Anterior cingulate cortex (tissue), 58 donors: ENCODE measurements around the gene MAST1.
A peak's percentile ranks its signal among the peaks of the same experiment; 100 is the strongest.
"Not testable (repeated sequence)": the region's sequence is repeated elsewhere in the genome, so short reads cannot be mapped to it uniquely, and the experiment has no call there.

Source experiments
- DNase-seq, 58 donors: peaks; one replicate each; lab custom pipeline; 2025; lab: John Stamatoyannopoulos, UW

The MAST1 gene

DNA sequence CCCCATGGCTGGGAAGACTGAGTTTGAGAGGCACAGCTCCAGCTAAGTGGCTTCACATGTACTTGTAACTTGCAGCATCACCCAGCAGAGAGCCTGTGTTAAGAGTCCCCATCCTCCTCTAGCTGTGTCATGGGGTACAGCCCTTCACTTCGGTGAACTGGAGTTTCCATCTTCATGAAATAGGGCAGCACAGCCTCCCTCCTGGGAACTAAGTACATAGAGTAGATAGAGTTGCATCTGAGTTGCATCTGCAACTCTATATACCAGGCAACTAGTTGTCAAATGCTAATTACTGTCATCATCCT lies 37.9 kb upstream of the MAST1 start:
- no peak for DNase-seq

DNA sequence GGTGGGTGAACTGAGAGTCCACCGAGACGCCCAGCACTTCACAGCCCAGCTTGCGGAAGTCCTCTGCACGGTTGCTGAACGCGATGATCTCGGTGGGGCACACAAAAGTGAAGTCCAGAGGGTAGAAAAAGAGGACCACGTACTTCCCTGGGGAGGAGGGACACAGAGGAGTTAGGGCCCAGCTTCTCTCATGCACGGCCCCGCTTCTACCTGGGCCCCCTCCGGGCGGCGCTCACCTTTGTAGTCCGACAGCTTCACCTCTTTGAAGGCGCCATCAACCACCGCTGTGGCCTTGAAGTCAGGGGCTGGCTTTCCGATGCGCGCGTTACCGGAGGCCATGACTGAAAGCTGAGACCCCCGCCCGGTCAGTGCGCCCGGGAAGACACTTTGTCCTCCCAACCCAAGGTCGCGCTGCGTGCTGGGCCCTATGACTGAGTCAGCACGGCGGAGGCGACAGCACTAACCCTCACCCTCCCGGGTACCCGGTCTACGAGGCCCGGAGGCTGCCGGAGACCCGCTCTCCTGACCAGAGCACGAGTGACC lies 37.3 kb upstream of the MAST1 start:
- peak in 9 of 58 donors; percentile 17 to 50 (median 39) for DNase-seq

DNA sequence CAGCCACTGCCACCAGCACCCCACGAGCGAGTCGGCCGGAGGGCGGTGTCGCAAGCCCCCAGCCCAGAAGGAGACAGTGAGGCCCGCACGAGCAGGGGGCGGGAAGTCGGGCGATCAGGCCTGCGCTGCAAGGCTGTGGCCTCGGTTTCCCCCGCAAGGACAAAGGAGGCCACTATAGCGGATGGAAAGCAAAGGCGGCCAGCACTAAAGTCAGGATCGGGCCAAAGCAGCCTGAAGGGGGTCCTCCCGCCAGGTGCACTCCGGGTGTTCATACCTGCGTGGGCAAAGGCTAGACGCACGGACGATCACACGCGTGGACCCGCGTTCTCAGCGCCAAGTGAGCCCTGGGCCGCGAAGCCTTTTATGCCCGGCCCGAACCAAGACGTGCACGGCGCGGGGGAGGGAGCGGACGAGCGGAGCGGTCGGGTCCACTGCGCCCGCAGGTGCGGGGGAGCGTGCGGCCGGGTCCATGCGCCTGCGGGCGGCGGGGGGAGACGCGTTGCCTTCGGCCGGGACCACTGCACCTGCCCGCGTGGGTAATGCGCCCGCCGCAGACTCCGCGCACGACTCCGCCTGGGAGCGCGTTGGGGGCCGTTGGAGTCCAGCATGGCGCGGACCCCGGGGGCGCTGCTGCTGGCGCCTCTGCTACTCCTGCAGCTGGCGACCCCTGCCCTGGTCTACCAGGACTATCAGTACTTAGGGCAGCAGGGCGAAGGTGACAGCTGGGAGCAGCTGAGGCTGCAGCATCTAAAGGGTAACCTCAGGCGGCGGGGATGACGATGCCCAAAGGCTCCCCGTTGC lies 36.6 kb upstream of the MAST1 start, which contains the start of the genes PRDX2 and THSD8:
TSS of gene PRDX2 (minus strand) at position 335 of the 801 bp plus-strand sequence. CDS start 539 bp downstream, outside the sequence.
TSS of gene THSD8 (plus strand) at position 604 of the 801 bp plus-strand sequence. CDS start at position 607, 3 bp downstream.
- DNase-seq = peak in 57 of 58 donors; percentile 23 to 90 (median 71)

DNA sequence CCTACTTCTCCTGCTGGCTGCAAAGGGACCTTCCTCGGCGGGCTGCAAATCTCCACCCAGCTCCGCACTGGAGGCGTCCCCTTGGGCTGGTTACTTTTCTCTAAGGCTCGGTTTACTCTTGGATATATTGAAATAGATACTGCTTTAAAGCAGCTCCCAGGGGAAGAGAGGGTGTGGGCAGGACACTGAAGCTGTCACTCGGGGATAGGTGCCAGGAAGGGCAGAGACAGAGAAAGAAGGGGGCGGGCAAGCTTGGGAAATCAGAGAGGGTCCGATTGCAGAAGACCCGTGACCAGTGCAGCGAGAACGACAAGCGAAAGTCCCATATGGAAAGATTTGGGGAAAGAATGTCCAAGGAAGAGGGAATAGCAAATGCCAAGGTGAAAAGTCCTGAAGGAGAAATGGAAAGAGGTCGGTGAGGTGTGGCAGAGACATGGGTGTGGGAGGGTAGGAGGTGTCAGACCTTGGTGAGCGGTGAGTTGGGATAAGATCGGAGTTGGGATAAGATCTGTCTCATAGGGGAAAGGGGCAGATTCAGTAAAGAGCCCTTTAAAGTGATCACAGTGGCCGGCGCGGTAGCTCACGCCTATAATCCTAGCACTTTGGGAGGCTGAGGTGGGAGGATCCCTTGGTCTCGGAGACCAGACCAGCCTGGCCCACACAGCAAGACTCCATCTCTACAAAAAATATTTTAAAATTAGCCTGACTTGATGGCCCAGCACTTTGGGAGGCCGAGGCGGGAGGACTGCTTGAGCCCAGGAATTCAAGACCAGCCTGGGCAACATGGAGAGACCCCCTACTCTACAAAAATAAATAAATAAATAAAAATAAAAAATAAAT lies 35.8 kb upstream of the MAST1 start:
- peak in 8 of 58 donors; percentile 14 to 59 (median 50) for DNase-seq

DNA sequence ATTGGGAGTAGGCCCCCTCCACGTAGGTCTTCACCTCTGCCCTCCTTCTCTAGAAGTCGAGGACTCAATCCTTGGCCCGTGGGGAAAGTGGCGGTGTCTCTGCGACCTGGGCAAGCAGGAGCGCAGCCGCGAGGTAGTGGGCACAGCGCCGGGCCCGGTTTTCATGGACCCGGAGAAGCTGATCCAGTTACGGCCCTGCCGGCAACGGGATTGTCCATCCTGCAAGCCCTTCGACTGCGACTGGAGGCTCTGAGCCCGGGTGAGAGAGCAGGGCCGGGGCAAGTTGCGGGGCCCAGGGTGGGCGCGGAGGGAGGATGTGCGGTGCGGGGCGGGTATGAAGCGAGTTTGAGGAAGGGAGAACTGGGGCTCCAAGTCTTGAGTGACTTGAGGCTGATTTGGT lies 34.3 kb upstream of the MAST1 start:
- DNase-seq = no peak

DNA sequence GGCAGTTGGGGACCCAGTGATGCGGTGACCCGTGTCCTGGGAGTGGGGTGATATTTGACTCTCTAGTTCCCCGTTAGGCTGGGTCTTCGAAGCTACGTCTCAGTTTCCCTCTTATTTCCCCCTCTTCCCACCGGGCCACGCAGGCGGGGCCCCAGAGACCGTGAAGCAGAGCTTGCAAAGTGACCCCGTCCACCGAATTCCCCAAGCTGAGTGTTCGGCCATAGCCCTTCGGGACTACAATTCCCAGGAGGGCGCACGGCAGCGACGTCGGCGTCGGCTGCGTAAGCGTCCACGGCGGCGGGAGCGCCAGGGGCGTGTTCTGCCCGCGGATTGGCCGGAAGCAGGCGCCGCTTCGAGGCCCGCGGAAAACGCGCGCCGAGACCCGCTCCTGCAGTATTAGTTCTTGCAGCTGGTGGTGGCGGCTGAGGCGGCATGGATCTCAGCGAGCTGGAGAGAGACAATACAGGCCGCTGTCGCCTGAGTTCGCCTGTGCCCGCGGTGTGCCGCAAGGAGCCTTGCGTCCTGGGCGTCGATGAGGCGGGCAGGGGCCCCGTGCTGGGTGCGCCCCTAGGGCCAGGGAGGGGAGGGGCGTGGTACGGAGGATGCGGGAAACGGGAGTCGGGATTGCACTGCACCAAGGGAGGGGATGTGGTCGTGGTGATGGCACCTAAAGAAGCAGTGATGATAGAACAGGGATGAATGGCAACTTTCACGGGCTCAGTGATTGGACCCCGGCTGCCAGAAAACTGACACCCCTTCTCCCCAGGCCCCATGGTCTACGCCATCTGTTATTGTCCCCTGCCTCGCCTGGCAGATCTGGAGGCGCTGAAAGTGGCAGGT lies 31.9 kb upstream of the MAST1 start, which contains the start of gene RNASEH2A:
TSS of gene RNASEH2A (plus strand) at position 343 of the 840 bp plus-strand sequence. CDS start at position 433, 90 bp downstream.
- DNase-seq = peak in 56 of 58 donors; percentile 28 to 94 (median 80)

DNA sequence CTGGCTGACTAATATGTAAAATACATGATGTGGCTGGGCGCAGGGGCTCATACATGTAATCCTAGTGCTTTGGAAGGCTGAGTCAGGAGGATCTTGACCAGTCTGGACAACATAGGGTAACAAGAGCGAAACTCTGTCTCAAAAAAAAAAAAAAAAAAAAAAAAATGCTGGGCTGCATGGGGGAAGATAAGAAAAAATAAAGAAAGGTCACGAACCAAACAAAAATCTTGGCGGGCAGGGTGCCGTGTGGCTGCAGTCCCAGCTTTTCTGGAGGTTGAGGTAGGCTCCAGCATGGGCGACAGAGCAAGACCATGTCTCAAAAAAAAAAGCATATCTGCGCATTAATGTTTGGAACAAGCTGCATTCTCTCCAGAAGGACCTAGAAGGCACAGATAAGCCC lies 23.2 kb upstream of the MAST1 start:
- no peak for DNase-seq

DNA sequence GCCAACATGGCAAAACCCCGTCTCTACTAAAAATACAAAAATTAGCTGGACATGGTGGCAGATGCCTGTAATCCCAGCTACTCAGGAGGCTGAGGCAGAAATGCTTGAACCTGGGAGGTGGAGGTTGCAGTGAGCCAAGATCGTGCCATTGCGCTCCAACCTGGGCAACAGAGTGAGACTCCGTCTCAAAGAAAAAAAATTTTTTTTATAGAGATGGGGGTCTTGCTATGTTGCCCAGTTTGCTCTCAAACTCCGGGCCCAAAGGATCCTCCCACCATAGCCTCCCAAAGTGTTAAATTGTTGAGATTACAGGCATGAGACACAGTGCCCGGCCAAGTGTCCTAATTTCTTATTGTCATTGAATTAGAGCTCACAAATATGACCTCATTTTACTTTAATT lies 21.1 kb upstream of the MAST1 start:
- not testable (repeated sequence) for DNase-seq

DNA sequence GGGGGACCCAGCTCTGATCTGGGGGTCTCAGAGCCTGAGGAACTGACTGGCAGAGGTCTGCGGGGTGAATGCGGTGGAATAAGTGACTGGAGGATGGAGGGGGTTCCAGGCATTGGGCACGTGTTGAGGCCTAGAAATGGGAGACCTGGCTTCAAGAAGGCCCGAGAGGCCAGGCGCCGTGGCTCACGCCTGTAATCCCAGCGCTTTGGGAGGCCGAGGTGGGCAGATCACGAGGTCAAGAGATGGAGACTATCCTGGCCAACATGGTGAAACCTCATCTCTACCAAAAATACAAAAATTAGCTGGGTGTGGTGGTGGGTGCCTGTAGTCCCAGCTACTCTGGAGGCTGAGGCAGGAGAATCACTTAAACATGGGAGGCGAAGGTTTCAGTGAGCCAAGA lies 20.5 kb upstream of the MAST1 start:
- not testable (repeated sequence) for DNase-seq

DNA sequence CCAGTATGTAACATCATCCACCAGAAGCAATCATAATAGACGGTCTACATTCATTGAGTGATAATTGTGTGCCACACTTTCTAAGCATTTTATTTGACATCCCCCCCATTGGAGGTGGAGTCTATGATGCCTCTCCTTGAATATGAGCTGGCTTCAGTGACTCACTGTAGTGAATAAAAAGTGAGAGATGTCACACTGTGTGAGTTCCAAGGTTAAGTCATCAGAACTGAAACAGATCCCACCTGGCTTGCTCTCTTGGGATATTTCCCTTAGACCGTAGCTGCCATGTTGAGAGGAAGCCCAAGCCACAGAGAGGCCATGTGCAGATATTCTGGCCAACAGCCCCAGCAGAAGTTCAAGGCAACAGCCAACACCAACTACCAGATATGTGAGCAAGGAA lies 16.6 kb upstream of the MAST1 start:
- no peak for DNase-seq

DNA sequence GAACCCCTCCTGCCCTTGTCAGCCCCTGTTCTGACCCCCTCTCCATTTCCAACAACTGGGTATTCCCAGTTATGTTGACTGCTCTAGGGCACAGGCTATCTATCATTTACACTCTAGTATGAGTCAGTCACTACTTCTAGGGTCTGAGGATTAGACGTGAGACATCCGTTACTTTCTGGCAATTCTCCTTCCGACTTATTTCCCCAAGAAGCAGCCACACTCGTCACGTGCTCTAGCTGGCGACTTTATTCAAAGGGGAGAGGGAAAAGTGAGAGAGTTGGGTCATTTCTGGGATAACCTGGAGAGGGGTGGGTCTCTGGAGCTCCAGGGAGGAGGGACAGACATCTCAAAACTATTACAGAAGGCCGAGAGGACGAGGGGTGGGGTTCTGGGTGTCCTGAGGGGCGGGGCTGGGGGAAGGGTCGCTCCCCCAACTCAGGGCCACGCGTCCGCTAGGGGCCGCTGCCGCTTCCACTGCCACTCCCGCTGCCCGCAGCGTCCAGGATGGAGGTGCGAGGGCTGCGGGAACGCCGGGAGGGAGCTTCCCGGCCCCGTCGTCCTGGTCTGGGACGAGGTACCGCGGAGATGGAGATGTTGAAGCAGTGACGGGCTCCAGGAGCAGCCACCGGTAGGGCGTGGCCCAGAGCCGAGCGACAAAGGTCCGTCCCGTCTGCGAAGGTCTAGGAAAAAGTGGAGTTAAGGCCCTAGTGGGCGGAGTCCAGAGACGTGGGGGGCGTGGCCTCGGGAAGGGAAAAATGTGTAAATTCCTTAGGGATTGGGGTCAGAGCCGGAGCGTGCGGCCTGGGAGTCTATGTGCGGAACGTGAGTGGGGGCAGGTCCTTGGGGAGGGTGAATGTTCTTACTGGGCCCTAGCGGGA lies 12.8 kb upstream of the MAST1 start:
- no peak for DNase-seq

DNA sequence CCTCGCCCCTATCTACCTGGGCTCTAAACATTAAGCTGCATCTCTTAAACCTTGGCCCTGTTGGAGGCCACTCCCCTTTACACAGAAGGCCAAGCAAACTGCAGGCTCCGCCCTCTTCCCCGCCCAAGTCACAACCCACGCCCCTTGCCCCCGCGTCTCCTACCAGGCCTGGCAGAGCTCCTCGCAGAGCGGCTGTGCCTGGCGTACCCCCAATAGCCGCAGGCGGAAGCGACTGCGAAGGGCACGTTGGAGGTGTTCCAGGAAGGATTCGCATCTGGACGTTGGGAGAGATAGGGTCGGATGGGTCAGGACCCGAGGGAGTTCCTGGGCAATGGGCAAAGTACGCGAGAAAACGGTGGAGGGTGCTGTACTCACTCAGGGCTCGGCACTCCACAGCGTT lies 9.8 kb upstream of the MAST1 start:
- no peak for DNase-seq

DNA sequence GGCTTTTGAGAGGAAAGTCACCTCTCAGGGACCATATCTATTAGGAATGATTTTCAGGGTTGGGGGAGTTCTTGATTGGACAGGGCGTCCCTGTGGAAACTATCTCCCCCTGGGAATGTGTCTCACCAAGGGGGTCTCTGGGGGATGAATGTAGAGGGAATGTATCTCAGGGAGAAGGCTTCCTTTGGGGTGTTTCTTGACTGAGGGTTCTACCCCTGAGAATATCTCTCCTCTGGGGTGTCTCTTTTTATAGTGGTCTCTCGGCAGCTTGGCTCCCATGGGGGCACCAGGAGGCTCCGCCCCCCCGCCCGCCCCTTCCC lies 4.9 kb upstream of the MAST1 start:
- no peak for DNase-seq

DNA sequence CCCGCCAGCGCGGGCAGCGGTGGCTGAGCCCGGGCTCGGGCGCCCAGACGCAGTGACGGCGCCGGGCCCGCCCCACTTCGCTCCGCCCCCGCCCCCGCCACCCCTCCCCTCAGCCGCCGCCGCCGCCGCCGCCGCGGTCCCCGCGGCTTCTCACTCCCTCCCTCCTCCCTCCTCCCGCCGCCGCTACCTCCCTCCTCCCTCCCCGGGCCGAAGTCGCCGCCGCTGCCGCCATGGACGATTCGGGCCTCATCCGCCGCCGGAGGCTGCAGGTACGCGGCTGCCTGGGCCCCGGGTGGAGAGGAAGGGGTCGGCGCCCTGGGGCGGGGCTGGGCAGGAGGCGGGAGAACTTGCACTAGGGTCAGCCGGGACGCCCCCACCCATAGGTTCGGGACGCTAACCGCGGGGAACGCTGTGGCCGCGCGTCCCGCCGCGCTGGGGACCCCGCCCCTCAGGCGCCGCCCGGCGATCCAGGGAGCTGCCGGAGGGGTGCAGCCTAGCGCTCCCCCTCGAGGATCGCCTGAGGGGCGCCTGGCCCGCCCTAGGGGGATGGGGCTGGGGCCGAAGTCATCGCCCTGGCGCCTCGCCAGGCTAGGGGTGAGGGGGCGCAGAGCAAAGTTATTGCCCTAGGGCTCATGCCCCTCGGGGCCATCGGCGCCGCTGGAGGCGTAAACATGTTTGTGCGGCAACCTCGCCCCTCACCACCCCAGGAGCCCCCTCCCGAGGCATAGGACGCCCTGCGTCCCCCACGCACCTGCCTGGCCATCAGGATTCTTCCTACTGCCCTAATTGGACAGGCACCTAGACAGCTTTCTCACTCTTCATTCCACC lies 4.4 kb upstream of the MAST1 start:
- DNase-seq = peak in 21 of 58 donors; percentile 4 to 66 (median 28)

DNA sequence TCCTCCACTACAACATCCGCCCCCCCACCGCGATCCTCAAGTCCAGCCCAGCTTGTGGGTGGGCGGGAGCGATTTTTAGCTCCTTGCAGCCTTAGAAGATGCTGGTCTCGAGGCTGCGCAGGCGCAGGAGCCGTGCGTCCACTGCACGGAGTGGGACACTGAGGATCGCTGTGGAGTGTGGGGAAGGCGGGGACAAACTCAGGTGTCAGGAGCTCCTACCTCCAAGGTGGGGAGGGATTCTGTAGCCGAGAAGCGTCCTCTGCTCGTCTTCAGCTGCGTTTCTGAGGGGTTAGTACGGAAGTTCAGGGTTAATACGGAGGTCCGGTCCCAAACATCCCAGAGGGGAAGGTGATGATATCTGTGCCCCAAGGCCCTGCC lies 3.8 kb upstream of the MAST1 start, which contains the start of gene RTBDN:
TSS of gene RTBDN (minus strand) at position 14 of the 378 bp plus-strand sequence. CDS start 4,600 bp downstream, outside the sequence.
- peak in 32 of 58 donors; percentile 4 to 78 (median 42) for DNase-seq

DNA sequence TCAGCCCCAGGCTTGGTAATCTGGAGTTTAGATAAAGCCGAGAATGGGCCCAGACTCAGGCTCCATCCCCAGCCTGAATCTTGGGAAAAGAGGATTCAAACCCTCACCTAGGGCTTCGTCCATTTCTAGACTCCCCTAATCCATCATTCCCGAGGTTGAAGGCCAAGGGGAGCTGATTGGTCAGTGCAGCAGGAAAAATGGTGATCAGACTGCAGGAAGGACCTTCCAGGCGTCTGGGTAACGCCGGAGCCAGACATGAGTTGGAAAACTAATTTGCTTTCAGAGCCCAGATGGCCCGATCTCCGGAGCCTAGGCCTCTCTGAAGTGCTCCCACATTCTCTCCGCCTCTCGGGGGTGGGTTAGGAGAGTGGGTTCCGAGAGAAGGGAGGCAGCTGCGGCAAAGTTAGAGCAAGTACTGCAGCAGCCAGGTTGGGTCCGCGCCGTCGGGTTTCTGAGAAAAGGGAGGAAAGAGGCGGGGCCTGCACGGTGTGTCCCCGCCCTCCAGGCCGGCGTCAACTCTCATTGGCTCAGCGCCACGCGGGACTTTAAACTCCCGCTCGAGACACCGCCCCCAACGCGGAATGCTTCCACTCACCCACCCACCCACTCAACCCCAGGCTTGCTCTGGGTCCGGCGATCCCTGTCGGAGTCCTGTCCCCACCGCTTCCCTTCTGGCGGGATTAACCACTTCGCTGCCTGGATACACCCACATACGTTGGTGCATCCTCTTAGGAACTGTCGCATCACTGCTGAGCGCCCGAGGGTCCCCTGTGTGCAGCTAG lies 3.1 kb upstream of the MAST1 start:
- peak in 24 of 58 donors; percentile 9 to 72 (median 33) for DNase-seq

DNA sequence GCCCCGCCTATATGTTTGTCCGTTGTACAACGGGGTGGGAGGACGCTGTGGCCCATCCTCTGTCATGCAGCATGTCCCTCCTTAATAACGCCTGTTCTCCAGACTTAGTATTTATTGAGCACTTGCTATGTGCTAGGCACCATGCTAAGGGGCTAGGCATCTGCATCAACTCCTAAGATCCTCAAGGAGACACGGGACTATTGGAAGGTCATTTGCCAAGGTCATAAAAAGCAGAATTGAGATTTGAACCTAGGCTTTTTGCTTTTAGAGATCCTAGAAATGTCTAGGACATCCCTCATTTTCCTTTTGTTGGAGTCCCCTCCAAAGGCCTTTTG lies 1.8 kb upstream of the MAST1 start:
- DNase-seq = no peak

DNA sequence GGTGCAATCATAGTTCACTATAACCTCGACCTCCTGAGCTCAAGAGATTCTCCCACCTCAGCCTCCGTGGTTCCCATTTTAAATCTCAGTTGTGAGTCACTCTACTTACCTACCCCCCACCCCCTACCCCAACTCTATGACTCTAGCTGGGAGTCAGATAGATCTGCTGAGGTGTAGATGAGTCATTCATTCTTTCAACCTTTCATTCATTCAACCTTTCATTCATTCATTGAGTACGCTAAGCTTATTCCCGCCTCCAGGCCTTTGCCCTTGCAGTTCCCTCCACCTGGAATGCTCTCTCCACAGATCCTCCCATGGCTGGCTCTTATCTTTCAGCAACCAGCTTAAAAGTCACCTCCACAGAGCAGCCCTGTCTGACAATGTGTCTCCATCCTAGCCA lies 1.1 kb upstream of the MAST1 start:
- DNase-seq = no peak
